ENCODE data around the gene C5orf46. TPM values are rescaled to one million over a fixed set of nuclear protein-coding genes. Genes with fewer than 3 reads are reported as not detected.

C5orf46 gene
- total RNA-seq, 1 donor from 2014 or later = 22.6 TPM

GRCh38 chr5:147935032-147935431, 28.7 kb upstream of the C5orf46 start:
- Mint-ChIP-seq H3K27ac (ENCODE audit: unreplicated experiment) (no peak overlapping the region), H3K27me3 (ENCODE audit: low read depth, unreplicated experiment) (peaks cover 2% of the 10 kb centered on the region), H3K4me3 (ENCODE audit: unreplicated experiment) (no peak overlapping the region), H3K9me3 (ENCODE audit: unreplicated experiment) (no peaks in the 10 kb centered on the region), H3K36me3 (ENCODE audit: low read depth, unreplicated experiment) (no peaks in the 10 kb centered on the region), H3K4me1 (ENCODE audit: low read depth, unreplicated experiment) (no peaks in the 10 kb centered on the region)
- Histone ChIP-seq H3K27ac (ENCODE audit: low read depth, low read length) (no peak overlapping the region), H2AFZ (ENCODE audit: low read depth, low read length) (no peak overlapping the region), H3K79me2 (ENCODE audit: insufficient read depth, low read length) (no peaks in the 10 kb centered on the region), H4K20me1 (ENCODE audit: insufficient read depth, low read length) (no peaks in the 10 kb centered on the region), H3K4me3 (ENCODE audit: insufficient read depth, low read depth, low read length) (no peak overlapping the region), H3K4me1 (ENCODE audit: insufficient read depth, low read length) (no peaks in the 10 kb centered on the region), H3K9ac (ENCODE audit: low read length) (no peak overlapping the region), H3K27me3 (ENCODE audit: insufficient read depth, low read length) (no peaks in the 10 kb centered on the region), H3K9me3 (ENCODE audit: insufficient read depth, low read depth, low read length) (no peaks in the 10 kb centered on the region), H3K36me3 (ENCODE audit: insufficient read depth, low read length) (no peaks in the 10 kb centered on the region), H3K4me2 (ENCODE audit: low read length) (no peak overlapping the region)
- FAIRE-seq (no peak), DNase-seq (ENCODE audit: low read depth) (peak; percentile 60)
- TF ChIP-seq EZH2 (IDR thresholded peaks at IDR 0.05; ENCODE audit: insufficient read depth, low read length) (no peak), CTCF (IDR thresholded peaks at IDR 0.05; ENCODE audit: insufficient read depth, low read depth, low read length) (peak; percentile 66)

GRCh38 chr5:147930769-147931168, 24.4 kb upstream of the C5orf46 start:
- Histone ChIP-seq H3K4me2 (ENCODE audit: low read length) (no peak overlapping the region), H3K4me3 (ENCODE audit: insufficient read depth, low read depth, low read length) (no peak overlapping the region), H3K9ac (ENCODE audit: low read length) (no peak overlapping the region), H3K27me3 (ENCODE audit: insufficient read depth, low read length) (no peaks in the 10 kb centered on the region), H3K79me2 (ENCODE audit: insufficient read depth, low read length) (no peaks in the 10 kb centered on the region), H2AFZ (ENCODE audit: low read depth, low read length) (no peak overlapping the region), H3K9me3 (ENCODE audit: insufficient read depth, low read depth, low read length) (no peaks in the 10 kb centered on the region), H4K20me1 (ENCODE audit: insufficient read depth, low read length) (no peaks in the 10 kb centered on the region), H3K4me1 (ENCODE audit: insufficient read depth, low read length) (no peaks in the 10 kb centered on the region), H3K36me3 (ENCODE audit: insufficient read depth, low read length) (no peaks in the 10 kb centered on the region), H3K27ac (ENCODE audit: low read depth, low read length) (no peak overlapping the region)
- DNase-seq (ENCODE audit: low read depth) = no peak
- no peak for FAIRE-seq
- no peaks in the 10 kb centered on the region for H3K9me3 Mint-ChIP-seq (ENCODE audit: unreplicated experiment)
- H3K36me3 Mint-ChIP-seq (ENCODE audit: low read depth, unreplicated experiment) = no peaks in the 10 kb centered on the region
- TF ChIP-seq EZH2 (IDR thresholded peaks at IDR 0.05; ENCODE audit: insufficient read depth, low read length) = no peak
- no peak for TF ChIP-seq CTCF (IDR thresholded peaks at IDR 0.05; ENCODE audit: insufficient read depth, low read depth, low read length)
- no peak overlapping the region for H3K27ac Mint-ChIP-seq (ENCODE audit: unreplicated experiment)
- no peak overlapping the region for H3K4me3 Mint-ChIP-seq (ENCODE audit: unreplicated experiment)
- H3K4me1 Mint-ChIP-seq (ENCODE audit: low read depth, unreplicated experiment) = no peaks in the 10 kb centered on the region
- peaks cover 2% of the 10 kb centered on the region for H3K27me3 Mint-ChIP-seq (ENCODE audit: low read depth, unreplicated experiment)

DNA sequence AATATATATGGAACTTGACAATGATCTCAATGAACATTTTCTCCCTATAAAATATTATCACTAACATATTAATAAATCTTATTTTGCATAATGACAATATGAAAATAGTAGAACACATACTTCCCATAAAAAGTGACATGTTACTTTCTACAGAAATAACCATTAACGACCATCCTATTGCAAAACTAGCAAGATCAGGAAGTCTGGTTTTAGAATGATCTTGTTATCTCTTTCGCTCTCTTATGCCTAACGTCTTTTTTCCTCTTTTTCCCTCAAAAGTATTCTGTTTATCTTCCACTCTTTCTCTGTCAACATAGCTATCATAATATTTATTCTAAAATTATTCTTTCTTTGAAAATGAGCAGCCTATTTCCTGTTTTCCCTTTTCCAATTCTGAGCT, 21.6 kb upstream of the C5orf46 start:
- H3K27ac Mint-ChIP-seq (ENCODE audit: unreplicated experiment) = no peak overlapping the region
- H3K4me3 Mint-ChIP-seq (ENCODE audit: unreplicated experiment) = no peak overlapping the region
- no peaks in the 10 kb centered on the region for H3K4me1 Mint-ChIP-seq (ENCODE audit: low read depth, unreplicated experiment)
- TF ChIP-seq CTCF (IDR thresholded peaks at IDR 0.05; ENCODE audit: insufficient read depth, low read depth, low read length) (no peak), EZH2 (IDR thresholded peaks at IDR 0.05; ENCODE audit: insufficient read depth, low read length) (no peak)
- H3K36me3 Mint-ChIP-seq (ENCODE audit: low read depth, unreplicated experiment) = no peaks in the 10 kb centered on the region
- DNase-seq (ENCODE audit: low read depth) (no peak), FAIRE-seq (no peak)
- no peak overlapping the region for H3K4me3 ChIP-seq (ENCODE audit: insufficient read depth, low read depth, low read length)
- H3K27me3 Mint-ChIP-seq (ENCODE audit: low read depth, unreplicated experiment) = peaks cover 2% of the 10 kb centered on the region
- no peak overlapping the region for H3K9ac ChIP-seq (ENCODE audit: low read length)
- H3K27ac ChIP-seq (ENCODE audit: low read depth, low read length) = no peak overlapping the region
- H2AFZ ChIP-seq (ENCODE audit: low read depth, low read length) = no peak overlapping the region
- H3K9me3 ChIP-seq (ENCODE audit: insufficient read depth, low read depth, low read length) = no peaks in the 10 kb centered on the region
- no peaks in the 10 kb centered on the region for H4K20me1 ChIP-seq (ENCODE audit: insufficient read depth, low read length)
- H3K27me3 ChIP-seq (ENCODE audit: insufficient read depth, low read length) = no peaks in the 10 kb centered on the region
- no peaks in the 10 kb centered on the region for H3K79me2 ChIP-seq (ENCODE audit: insufficient read depth, low read length)
- no peaks in the 10 kb centered on the region for H3K36me3 ChIP-seq (ENCODE audit: insufficient read depth, low read length)
- H3K4me2 ChIP-seq (ENCODE audit: low read length) = no peak overlapping the region
- no peaks in the 10 kb centered on the region for H3K9me3 Mint-ChIP-seq (ENCODE audit: unreplicated experiment)
- no peaks in the 10 kb centered on the region for H3K4me1 ChIP-seq (ENCODE audit: insufficient read depth, low read length)
